ENCODE measurements around the gene VSTM4. TPM values are rescaled to one million over a fixed set of nuclear protein-coding genes. Genes with fewer than 3 reads are reported as not detected.

VSTM4 gene
- total RNA-seq, 1 experiment from 2014 or later = not detected

DNA sequence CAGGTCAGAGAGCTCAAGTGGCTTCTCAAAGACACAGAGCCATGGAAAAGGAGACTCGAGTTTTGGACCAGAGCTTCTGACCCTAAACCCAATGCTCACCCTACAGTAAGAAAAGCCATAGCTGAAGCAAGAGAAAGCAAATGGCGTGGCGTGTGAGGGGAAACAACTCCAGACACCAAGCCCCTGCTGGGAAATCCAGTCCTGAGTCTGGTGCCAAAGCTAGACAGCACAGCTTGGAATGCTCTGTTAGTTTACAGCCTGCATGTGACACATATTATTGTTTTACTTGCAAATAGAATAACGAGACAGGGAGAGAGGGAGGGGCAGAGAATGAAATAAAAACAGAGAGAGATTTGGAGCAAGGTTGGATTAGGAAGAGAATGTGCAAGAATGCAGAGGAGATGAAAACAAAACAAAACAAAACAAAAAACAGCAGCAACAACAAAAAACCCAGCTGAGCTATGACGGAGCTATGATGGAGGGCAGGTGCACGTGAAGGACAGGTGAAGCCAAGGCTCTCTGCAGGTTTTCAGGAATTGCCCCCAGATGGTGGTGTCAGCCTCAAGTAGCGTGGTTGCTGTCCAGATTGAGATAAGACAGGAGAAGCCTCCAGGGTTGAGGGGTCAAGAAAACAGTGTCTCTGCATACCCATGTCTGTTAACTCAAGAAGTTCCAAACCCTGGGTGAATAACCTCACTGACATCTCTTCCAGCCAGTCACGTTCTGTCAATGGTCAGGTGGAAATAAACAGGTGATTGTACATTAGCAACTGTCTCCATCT is 105.9 kb downstream of the VSTM4 start:
- POLR2A ChIA-PET = no interaction called here
- H3K4me1 ChIP-seq = no peaks in the 10 kb centered on the region
- no peaks in the 10 kb centered on the region for H3K4me1 Mint-ChIP-seq (ENCODE audit: low read depth, unreplicated experiment)
- no peaks in the 10 kb centered on the region for H3K9me3 ChIP-seq
- intact Hi-C loops (cut with micrococcal nuclease; ENCODE audit: unreplicated experiment) = no loop called here
- TF ChIP-seq, protein P1, sequence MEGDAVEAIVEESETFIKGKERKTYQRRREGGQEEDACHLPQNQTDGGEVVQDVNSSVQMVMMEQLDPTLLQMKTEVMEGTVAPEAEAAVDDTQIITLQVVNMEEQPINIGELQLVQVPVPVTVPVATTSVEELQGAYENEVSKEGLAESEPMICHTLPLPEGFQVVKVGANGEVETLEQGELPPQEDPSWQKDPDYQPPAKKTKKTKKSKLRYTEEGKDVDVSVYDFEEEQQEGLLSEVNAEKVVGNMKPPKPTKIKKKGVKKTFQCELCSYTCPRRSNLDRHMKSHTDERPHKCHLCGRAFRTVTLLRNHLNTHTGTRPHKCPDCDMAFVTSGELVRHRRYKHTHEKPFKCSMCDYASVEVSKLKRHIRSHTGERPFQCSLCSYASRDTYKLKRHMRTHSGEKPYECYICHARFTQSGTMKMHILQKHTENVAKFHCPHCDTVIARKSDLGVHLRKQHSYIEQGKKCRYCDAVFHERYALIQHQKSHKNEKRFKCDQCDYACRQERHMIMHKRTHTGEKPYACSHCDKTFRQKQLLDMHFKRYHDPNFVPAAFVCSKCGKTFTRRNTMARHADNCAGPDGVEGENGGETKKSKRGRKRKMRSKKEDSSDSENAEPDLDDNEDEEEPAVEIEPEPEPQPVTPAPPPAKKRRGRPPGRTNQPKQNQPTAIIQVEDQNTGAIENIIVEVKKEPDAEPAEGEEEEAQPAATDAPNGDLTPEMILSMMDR (IDR thresholded peaks at IDR 0.05; ENCODE audit: insufficient read depth in 1 of 2, low read depth in 1 of 2, low read length in 1 of 2, severe bottlenecking in 1 of 2, unreplicated experiment in 1 of 2) = no peak
- no peak overlapping the region for H3K4me3 ChIP-seq (ENCODE audit: low read depth, low read length)
- no peaks in the 10 kb centered on the region for H3K36me3 ChIP-seq (ENCODE audit: control insufficient read depth, insufficient read depth, low read length)
- no peaks in the 10 kb centered on the region for H3K36me3 Mint-ChIP-seq (ENCODE audit: insufficient read depth, unreplicated experiment)
- peaks cover 2% of the 10 kb centered on the region; the same call in 1 of the 2 replicates for H3K27me3 ChIP-seq (replicated peaks; ENCODE audit: control insufficient read depth, insufficient read depth, low read length)
- CTCF ChIA-PET = no interaction called here
- BruUV-seq (replicated peaks) = no TSS peak
- H3K4me3 Mint-ChIP-seq (ENCODE audit: unreplicated experiment) = no peak overlapping the region
- H3K9me3 Mint-ChIP-seq (ENCODE audit: unreplicated experiment) = no peaks in the 10 kb centered on the region
- no peak for DNase-seq
- peaks cover 16% of the 10 kb centered on the region for H3K27me3 Mint-ChIP-seq (ENCODE audit: insufficient read depth, unreplicated experiment)
- no peak overlapping the region for H3K27ac Mint-ChIP-seq (ENCODE audit: unreplicated experiment)

- Mint-ChIP-seq H3K27me3 (ENCODE audit: insufficient read depth, unreplicated experiment) (peaks cover 16% of the 10 kb centered on the region), H3K9me3 (ENCODE audit: unreplicated experiment) (no peaks in the 10 kb centered on the region), H3K36me3 (ENCODE audit: insufficient read depth, unreplicated experiment) (no peaks in the 10 kb centered on the region), H3K4me1 (ENCODE audit: low read depth, unreplicated experiment) (no peaks in the 10 kb centered on the region), H3K27ac (ENCODE audit: unreplicated experiment) (no peak overlapping the region), H3K4me3 (ENCODE audit: unreplicated experiment) (no peak overlapping the region)
- Histone ChIP-seq H3K9me3 (no peaks in the 10 kb centered on the region), H3K27me3 (replicated peaks; ENCODE audit: control insufficient read depth, insufficient read depth, low read length) (peaks cover 2% of the 10 kb centered on the region; the same call in 1 of the 2 replicates), H3K4me3 (ENCODE audit: low read depth, low read length) (no peak overlapping the region), H3K4me1 (no peaks in the 10 kb centered on the region), H3K36me3 (ENCODE audit: control insufficient read depth, insufficient read depth, low read length) (no peaks in the 10 kb centered on the region)
- TF ChIP-seq, protein P1 (IDR thresholded peaks at IDR 0.05; ENCODE audit: insufficient read depth in 1 of 2, low read depth in 1 of 2, low read length in 1 of 2, severe bottlenecking in 1 of 2, unreplicated experiment in 1 of 2) = no peak
- DNase-seq = no peak
- POLR2A ChIA-PET = no interaction called here
- no TSS peak for BruUV-seq (replicated peaks)
- intact Hi-C loops (cut with micrococcal nuclease; ENCODE audit: unreplicated experiment) = no loop called here
- CTCF ChIA-PET = no interaction called here
Observed at GRCh38 chr10:49008505-49009198, 106.7 kb downstream of the VSTM4 start.

GRCh38 chr10:49008091-49008490 is 107.2 kb downstream of the VSTM4 start:
- Mint-ChIP-seq H3K27me3 (ENCODE audit: insufficient read depth, unreplicated experiment) (peaks cover 16% of the 10 kb centered on the region), H3K9me3 (ENCODE audit: unreplicated experiment) (no peaks in the 10 kb centered on the region), H3K4me1 (ENCODE audit: low read depth, unreplicated experiment) (no peaks in the 10 kb centered on the region), H3K4me3 (ENCODE audit: unreplicated experiment) (no peak overlapping the region), H3K36me3 (ENCODE audit: insufficient read depth, unreplicated experiment) (no peaks in the 10 kb centered on the region), H3K27ac (ENCODE audit: unreplicated experiment) (no peak overlapping the region)
- no peaks in the 10 kb centered on the region for H3K27me3 ChIP-seq (replicated peaks; ENCODE audit: control insufficient read depth, insufficient read depth, low read length)
- DNase-seq = no peak
- intact Hi-C loops (cut with micrococcal nuclease; ENCODE audit: unreplicated experiment) = no loop called here
- H3K9me3 ChIP-seq = no peaks in the 10 kb centered on the region
- no TSS peak for BruUV-seq (replicated peaks)
- ChIA-PET CTCF (no interaction called here), POLR2A (no interaction called here)
- no peaks in the 10 kb centered on the region for H3K36me3 ChIP-seq (ENCODE audit: control insufficient read depth, insufficient read depth, low read length)
- TF ChIP-seq, protein P1 (IDR thresholded peaks at IDR 0.05; ENCODE audit: insufficient read depth in 1 of 2, low read depth in 1 of 2, low read length in 1 of 2, severe bottlenecking in 1 of 2, unreplicated experiment in 1 of 2) = no peak
- no peak overlapping the region for H3K4me3 ChIP-seq (ENCODE audit: low read depth, low read length)
- H3K4me1 ChIP-seq = no peaks in the 10 kb centered on the region
